HEK293 (cell line): ENCODE results near the gene HOTAIR.

Experiments
- CTCF ChIA-PET: fragments of 350-600 bp; formaldehyde crosslinking; extraction: SDS; loops from one replicate; lab custom pipeline; 2021; ENCODE audit warnings: antibody characterized with exemption; lab: Yijun Ruan, JAX
- POLR2A ChIA-PET: fragments of 300-600 bp; formaldehyde crosslinking; extraction: SDS; loops from one replicate; lab custom pipeline; 2020; ENCODE audit warnings: antibody characterized with exemption, inconsistent platforms; lab: Yijun Ruan, JAX
- H3K27ac ChIP-seq: fragments of 200-500 bp; sonication (Bioruptor generic); 2 replicates; pipeline ENCODE4 v1.5.1; 2014; ENCODE audit warnings: low read depth, low read length, control low read depth, inconsistent platforms; ENCODE audit errors: extremely low read depth
- H3K36me3 ChIP-seq, 2 experiments: fragments of 200-500 bp in 1 of 2; sonication (Bioruptor generic) in 1 of 2; 1 replicate in 1 of 2; 2 replicates in 1 of 2; pipeline ENCODE4 v1.5.1; 2014 to 2017; ENCODE audit warnings: inconsistent platforms in 2 of 2, low read length in 2 of 2; ENCODE audit not compliant: control insufficient read depth in 2 of 2, insufficient read depth in 1 of 2
- H3K4me1 ChIP-seq: fragments of 200-500 bp; sonication (Bioruptor generic); 2 replicates; pipeline ENCODE4 v1.5.1; 2014; ENCODE audit warnings: mild to moderate bottlenecking, low read length, inconsistent platforms; ENCODE audit not compliant: control insufficient read depth, insufficient read depth
- H3K4me3 ChIP-seq: 2 replicates; pipeline ENCODE4 v1.5.1; 2011; ENCODE audit warnings: low read depth, mild to moderate bottlenecking, control low read depth, low read length, moderate library complexity
- H3K9me3 ChIP-seq: fragments of 200-500 bp; sonication (Bioruptor generic); 2 replicates; pipeline ENCODE4 v1.5.1; 2014; ENCODE audit warnings: low read depth, low read length, inconsistent platforms; ENCODE audit not compliant: control insufficient read depth, insufficient read depth
- GLIS1 ChIP-seq: fragments of 450-650 bp; formaldehyde crosslinking; IDR thresholded peaks from 2 replicates; pipeline ENCODE4 v1.5.1; 2016; ENCODE audit warnings: missing biosample characterization, missing genetic modification characterization
- GLIS2 ChIP-seq: fragments of 450-650 bp; formaldehyde crosslinking; IDR thresholded peaks from 2 replicates; pipeline ENCODE4 v1.5.1; 2016; ENCODE audit warnings: missing biosample characterization, missing genetic modification characterization
- KLF9 ChIP-seq: fragments of 450-650 bp; formaldehyde crosslinking; IDR thresholded peaks from 2 replicates; pipeline ENCODE4 v1.5.1; 2016; ENCODE audit warnings: missing biosample characterization, missing genetic modification characterization, low read depth
- MYNN ChIP-seq: fragments of 450-650 bp; formaldehyde crosslinking; IDR thresholded peaks from 2 replicates; pipeline ENCODE4 v1.5.1; 2016; ENCODE audit warnings: missing biosample characterization, missing genetic modification characterization, borderline replicate concordance
- OVOL3 ChIP-seq: fragments of 450-650 bp; formaldehyde crosslinking; IDR thresholded peaks from 2 replicates; pipeline ENCODE4 v1.5.1; 2016; ENCODE audit warnings: missing biosample characterization, missing genetic modification characterization
- PRDM1 ChIP-seq: fragments of 450-650 bp; formaldehyde crosslinking; IDR thresholded peaks from 2 replicates; pipeline ENCODE4; 2016; ENCODE audit warnings: missing biosample characterization, missing genetic modification characterization
- ZBTB8A ChIP-seq: fragments of 450-650 bp; formaldehyde crosslinking; IDR thresholded peaks from 2 replicates; pipeline ENCODE4 v1.5.1; 2016; ENCODE audit warnings: missing biosample characterization, missing genetic modification characterization
- ZFP41 ChIP-seq: fragments of 450-650 bp; formaldehyde crosslinking; IDR thresholded peaks from 2 replicates; pipeline ENCODE4 v1.5.1; 2016; ENCODE audit warnings: missing biosample characterization, missing genetic modification characterization, borderline replicate concordance
- ZNF223 ChIP-seq: fragments of 450-650 bp; formaldehyde crosslinking; IDR thresholded peaks from 2 replicates; pipeline ENCODE4 v1.5.1; 2016; ENCODE audit warnings: missing biosample characterization, missing genetic modification characterization
- ZNF558 ChIP-seq: fragments of 450-650 bp; formaldehyde crosslinking; IDR thresholded peaks from 2 replicates; pipeline ENCODE4 v1.5.1; 2016; ENCODE audit warnings: missing biosample characterization, missing genetic modification characterization
- ZNF660 ChIP-seq: fragments of 450-650 bp; IDR thresholded peaks from 2 replicates; pipeline ENCODE4 v1.5.1; 2018; ENCODE audit warnings: missing biosample characterization, mild to moderate bottlenecking, missing genetic modification characterization
- TF ChIP-seq, protein P1 (sequence below): fragments of 450-650 bp; formaldehyde crosslinking; IDR thresholded peaks from 2 replicates; pipeline ENCODE4 v1.5.1; 2017; ENCODE audit warnings: missing biosample characterization, missing genetic modification characterization
- TF ChIP-seq, protein P2 (sequence below): fragments of 450-650 bp; formaldehyde crosslinking; IDR thresholded peaks from 2 replicates; pipeline ENCODE4 v1.5.1; 2016; ENCODE audit warnings: missing biosample characterization, missing genetic modification characterization
- TF ChIP-seq, protein P3 (sequence below): fragments of 450-650 bp; formaldehyde crosslinking; IDR thresholded peaks from 2 replicates; pipeline ENCODE4 v1.5.1; 2016; ENCODE audit warnings: missing biosample characterization, missing genetic modification characterization, low read depth
- TF ChIP-seq, protein P4 (sequence below): fragments of 450-650 bp; IDR thresholded peaks from 2 replicates; pipeline ENCODE4 v1.5.1; 2018; ENCODE audit warnings: missing biosample characterization, mild to moderate bottlenecking, missing genetic modification characterization

Gene HOTAIR

DNA sequence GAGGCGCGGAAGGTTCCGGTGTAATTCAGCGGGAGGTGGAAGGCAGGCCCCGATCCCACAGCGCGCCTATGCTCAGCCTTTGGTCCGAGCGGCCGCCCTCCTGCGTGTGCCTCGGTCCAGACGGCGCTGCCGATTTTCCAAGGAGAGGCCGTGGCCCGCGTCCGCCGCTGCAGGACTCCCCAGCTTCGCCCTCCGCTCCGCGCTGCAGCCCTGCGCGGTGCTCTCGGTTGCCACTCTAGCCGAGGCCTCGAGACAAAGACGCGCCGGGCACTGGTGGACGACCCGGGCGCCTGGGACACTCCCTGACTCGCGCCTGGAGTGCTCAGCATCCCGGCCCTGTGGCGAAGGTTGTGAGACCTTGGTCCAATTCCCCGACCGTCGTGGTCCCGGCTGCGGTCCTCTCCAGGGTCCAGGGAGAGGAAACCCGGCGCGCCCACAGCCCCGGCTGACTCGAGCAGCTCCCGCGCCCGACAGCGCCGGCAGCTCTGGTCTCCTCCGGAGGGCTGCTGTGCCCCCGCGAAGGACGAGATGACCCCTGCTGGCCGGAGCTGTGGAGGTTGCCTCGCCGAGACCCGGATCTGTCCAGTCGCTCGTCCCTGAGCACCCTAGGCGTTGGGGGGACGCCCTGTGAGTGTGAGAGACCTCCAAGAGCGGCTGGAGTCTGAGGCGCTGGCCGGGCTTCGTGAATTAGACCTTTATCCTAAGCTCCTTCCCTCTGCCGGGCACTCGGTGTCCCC, 13.6 kb downstream of the HOTAIR start:
- CTCF ChIA-PET = interaction anchor here (0.7 kb wide), 1 partner anchor 9 kb away, joined by 3 read pairs; no protein-coding TSS in a partner anchor

DNA sequence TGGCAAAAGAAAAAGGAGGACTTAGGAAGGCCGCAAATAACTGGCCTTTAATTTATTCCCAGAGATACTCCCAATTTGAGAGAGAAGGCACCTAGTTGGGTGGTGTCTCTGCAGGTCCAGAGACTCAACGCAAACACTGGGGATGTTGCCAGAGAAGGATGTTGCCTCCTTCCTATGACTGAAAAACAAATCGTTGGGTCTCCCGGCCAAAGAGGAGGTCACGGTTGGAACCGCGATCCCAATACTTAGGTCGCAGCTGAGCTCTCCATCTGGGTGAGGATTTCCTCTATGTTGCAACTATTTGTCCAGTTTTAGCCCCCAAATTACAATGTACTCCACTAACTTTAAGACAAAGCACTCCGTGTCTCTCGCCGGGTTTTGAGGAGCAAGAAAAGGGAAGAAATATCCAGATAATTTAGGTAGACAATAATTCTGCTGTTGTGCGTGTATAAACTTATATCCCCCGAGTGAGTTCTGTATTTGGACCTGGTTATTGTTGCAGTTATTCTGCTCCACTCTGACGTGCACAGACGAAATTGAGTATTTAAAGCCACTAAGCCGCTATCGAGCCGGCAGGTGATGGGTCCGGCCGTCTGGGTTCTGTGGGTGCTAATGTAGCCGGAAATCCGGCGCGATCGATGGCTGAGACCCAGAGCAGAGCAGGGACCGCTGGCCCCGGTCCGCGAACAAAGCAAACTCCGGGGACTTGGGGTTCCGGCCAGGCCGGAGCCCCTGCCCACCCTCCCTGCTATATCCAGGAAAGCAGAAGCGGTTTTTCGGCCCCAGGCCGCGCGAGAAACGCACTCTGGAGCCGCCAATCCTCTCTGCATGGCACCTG, 14.3 kb downstream of the HOTAIR start:
- no peak overlapping the region for H3K27ac ChIP-seq
- POLR2A ChIA-PET = interaction anchor here (0.5 kb wide), 1 partner anchor 56 kb away, joined by 3 read pairs; no protein-coding TSS in a partner anchor
- no peaks in the 10 kb centered on the region for H3K9me3 ChIP-seq
- TF ChIP-seq, protein P1, sequence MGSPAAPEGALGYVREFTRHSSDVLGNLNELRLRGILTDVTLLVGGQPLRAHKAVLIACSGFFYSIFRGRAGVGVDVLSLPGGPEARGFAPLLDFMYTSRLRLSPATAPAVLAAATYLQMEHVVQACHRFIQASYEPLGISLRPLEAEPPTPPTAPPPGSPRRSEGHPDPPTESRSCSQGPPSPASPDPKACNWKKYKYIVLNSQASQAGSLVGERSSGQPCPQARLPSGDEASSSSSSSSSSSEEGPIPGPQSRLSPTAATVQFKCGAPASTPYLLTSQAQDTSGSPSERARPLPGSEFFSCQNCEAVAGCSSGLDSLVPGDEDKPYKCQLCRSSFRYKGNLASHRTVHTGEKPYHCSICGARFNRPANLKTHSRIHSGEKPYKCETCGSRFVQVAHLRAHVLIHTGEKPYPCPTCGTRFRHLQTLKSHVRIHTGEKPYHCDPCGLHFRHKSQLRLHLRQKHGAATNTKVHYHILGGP (tag by site-specific recombination) = no peak
- TF ChIP-seq PRDM1 = no peak
- TF ChIP-seq, protein P2, sequence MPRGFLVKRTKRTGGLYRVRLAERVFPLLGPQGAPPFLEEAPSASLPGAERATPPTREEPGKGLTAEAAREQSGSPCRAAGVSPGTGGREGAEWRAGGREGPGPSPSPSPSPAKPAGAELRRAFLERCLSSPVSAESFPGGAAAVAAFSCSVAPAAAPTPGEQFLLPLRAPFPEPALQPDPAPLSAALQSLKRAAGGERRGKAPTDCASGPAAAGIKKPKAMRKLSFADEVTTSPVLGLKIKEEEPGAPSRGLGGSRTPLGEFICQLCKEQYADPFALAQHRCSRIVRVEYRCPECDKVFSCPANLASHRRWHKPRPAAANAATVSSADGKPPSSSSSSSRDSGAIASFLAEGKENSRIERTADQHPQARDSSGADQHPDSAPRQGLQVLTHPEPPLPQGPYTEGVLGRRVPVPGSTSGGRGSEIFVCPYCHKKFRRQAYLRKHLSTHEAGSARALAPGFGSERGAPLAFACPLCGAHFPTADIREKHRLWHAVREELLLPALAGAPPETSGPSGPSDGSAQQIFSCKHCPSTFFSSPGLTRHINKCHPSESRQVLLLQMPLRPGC (tag by site-specific recombination) = no peak
- no peak for TF ChIP-seq ZBTB8A (tag by site-specific recombination)
- no peak for TF ChIP-seq OVOL3 (tag by site-specific recombination)
- TF ChIP-seq GLIS1 (tag by site-specific recombination) = no peak
- no peak for TF ChIP-seq KLF9 (tag by site-specific recombination)
- no peak for TF ChIP-seq ZNF223 (tag by site-specific recombination)
- TF ChIP-seq ZFP41 = no peak
- TF ChIP-seq, all 188 proteins: peak for 0
- Histone ChIP-seq H3K36me3 (peaks cover 0 to 8% of the 10 kb centered on the region in 2 experiments; a peak in 1 of 3 replicates), H3K4me1 (peaks cover 26% of the 10 kb centered on the region), H3K4me3 (no peak overlapping the region)
- CTCF ChIA-PET = interaction anchor here (0.7 to 1.1 kb wide), 2 partner anchors 169 to 203 kb away, joined by 3 to 8 read pairs; no protein-coding TSS in a partner anchor

More for the DNA sequence above, 13.6 kb downstream of the HOTAIR start:
- TF ChIP-seq GLIS2 (tag by site-specific recombination) (no peak), ZNF660 (tag by site-specific recombination) (no peak), MYNN (no peak), ZNF558 (tag by site-specific recombination) (no peak)
- TF ChIP-seq, protein P2 (tag by site-specific recombination) = no peak
- TF ChIP-seq, protein P3, sequence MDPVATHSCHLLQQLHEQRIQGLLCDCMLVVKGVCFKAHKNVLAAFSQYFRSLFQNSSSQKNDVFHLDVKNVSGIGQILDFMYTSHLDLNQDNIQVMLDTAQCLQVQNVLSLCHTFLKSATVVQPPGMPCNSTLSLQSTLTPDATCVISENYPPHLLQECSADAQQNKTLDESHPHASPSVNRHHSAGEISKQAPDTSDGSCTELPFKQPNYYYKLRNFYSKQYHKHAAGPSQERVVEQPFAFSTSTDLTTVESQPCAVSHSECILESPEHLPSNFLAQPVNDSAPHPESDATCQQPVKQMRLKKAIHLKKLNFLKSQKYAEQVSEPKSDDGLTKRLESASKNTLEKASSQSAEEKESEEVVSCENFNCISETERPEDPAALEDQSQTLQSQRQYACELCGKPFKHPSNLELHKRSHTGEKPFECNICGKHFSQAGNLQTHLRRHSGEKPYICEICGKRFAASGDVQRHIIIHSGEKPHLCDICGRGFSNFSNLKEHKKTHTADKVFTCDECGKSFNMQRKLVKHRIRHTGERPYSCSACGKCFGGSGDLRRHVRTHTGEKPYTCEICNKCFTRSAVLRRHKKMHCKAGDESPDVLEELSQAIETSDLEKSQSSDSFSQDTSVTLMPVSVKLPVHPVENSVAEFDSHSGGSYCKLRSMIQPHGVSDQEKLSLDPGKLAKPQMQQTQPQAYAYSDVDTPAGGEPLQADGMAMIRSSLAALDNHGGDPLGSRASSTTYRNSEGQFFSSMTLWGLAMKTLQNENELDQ (tag by site-specific recombination) = no peak
- TF ChIP-seq, protein P4, sequence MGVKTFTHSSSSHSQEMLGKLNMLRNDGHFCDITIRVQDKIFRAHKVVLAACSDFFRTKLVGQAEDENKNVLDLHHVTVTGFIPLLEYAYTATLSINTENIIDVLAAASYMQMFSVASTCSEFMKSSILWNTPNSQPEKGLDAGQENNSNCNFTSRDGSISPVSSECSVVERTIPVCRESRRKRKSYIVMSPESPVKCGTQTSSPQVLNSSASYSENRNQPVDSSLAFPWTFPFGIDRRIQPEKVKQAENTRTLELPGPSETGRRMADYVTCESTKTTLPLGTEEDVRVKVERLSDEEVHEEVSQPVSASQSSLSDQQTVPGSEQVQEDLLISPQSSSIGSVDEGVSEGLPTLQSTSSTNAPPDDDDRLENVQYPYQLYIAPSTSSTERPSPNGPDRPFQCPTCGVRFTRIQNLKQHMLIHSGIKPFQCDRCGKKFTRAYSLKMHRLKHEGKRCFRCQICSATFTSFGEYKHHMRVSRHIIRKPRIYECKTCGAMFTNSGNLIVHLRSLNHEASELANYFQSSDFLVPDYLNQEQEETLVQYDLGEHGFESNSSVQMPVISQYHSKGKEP (tag by site-specific recombination) = no peak
- peaks cover 30% of the 10 kb centered on the region for H3K4me1 ChIP-seq
- H3K9me3 ChIP-seq = no peaks in the 10 kb centered on the region
- peaks cover 0 to 8% of the 10 kb centered on the region in 2 experiments; a peak in 1 of 3 replicates for H3K36me3 ChIP-seq
- no peak overlapping the region for H3K4me3 ChIP-seq
- POLR2A ChIA-PET = no interaction called here
- no peak overlapping the region for H3K27ac ChIP-seq
